ENCODE results near the gene DOC2A. TPM values are rescaled to one million over a fixed set of nuclear protein-coding genes. Genes with fewer than 3 reads are reported as not detected.

Gene DOC2A
- total and polyA plus RNA-seq, 10 donors, result 0.74 to 4.8 (median 2.5) TPM

GRCh38 chr16:29996766-29997250 is 14.0 kb downstream of the DOC2A start:
- intact Hi-C loops (cut with DNase I; ENCODE audit: low total_unique reads), result no loop called here
- TF ChIP-seq, protein P1, sequence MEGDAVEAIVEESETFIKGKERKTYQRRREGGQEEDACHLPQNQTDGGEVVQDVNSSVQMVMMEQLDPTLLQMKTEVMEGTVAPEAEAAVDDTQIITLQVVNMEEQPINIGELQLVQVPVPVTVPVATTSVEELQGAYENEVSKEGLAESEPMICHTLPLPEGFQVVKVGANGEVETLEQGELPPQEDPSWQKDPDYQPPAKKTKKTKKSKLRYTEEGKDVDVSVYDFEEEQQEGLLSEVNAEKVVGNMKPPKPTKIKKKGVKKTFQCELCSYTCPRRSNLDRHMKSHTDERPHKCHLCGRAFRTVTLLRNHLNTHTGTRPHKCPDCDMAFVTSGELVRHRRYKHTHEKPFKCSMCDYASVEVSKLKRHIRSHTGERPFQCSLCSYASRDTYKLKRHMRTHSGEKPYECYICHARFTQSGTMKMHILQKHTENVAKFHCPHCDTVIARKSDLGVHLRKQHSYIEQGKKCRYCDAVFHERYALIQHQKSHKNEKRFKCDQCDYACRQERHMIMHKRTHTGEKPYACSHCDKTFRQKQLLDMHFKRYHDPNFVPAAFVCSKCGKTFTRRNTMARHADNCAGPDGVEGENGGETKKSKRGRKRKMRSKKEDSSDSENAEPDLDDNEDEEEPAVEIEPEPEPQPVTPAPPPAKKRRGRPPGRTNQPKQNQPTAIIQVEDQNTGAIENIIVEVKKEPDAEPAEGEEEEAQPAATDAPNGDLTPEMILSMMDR (IDR thresholded peaks at IDR 0.05 in 8 of 11, conservative IDR thresholded peaks at IDR 0.05 in 3 of 11), result no peak
- TF ChIP-seq POLR2AphosphoS5 (IDR thresholded peaks at IDR 0.05), result no peak
- no peak for TF ChIP-seq POLR2A (IDR thresholded peaks at IDR 0.05)
- H3K4me3 ChIP-seq, result peak overlapping the region; percentile 57 to 99 (median 84)
- H3K27ac ChIP-seq, result peak overlapping the region in 7 of 8 donors; percentile 78 to 97 (median 95)
- no peaks in the 10 kb centered on the region for H3K9me3 ChIP-seq
- peak; percentile 70 for DNase-seq
- H3K27me3 ChIP-seq (replicated peaks in 1 of 7), result no peaks in the 10 kb centered on the region
- WGBS, 5 donors, result 13 to 23% (median 20%) methylated on average over 8 to 9 of the region's 9 CpGs
- peaks cover 0 to 68% (median 30%) of the 10 kb centered on the region in 6 donors for H3K36me3 ChIP-seq
- peaks cover 18 to 46% (median 33%) of the 10 kb centered on the region in 6 donors for H3K4me1 ChIP-seq

- Histone ChIP-seq H3K4me3 (peak within 1 kb of the TSS; percentile 57 to 99 (median 84)), H3K36me3 (peaks cover 0 to 68% (median 33%) of the 10 kb centered on the region in 6 donors), H3K9me3 (no peaks in the 10 kb centered on the region), H3K27me3 (replicated peaks in 1 of 7) (no peaks in the 10 kb centered on the region), H3K4me1 (peaks cover 18 to 46% (median 33%) of the 10 kb centered on the region in 6 donors), H3K27ac (peak within 1 kb of the TSS; percentile 78 to 97 (median 94))
- TF ChIP-seq POLR2AphosphoS5 (IDR thresholded peaks at IDR 0.05), result peak; percentile 87 to 96 (median 88)
- TF ChIP-seq POLR2A (IDR thresholded peaks at IDR 0.05), result peak in 1 of 3 donors; percentile 55
- TF ChIP-seq, protein P1 (IDR thresholded peaks at IDR 0.05 in 8 of 11, conservative IDR thresholded peaks at IDR 0.05 in 3 of 11), result peak in 5 of 11 experiments; percentile 5 to 54 (median 49)
- intact Hi-C loops (cut with DNase I; ENCODE audit: low total_unique reads), result loop anchor here (2.0 kb wide), 1 partner anchor 21 kb away; no protein-coding TSS in a partner anchor
- 0 to 1% (median 0%) methylated on average over 38 to 65 of the region's 65 CpGs for WGBS, 5 donors
- DNase-seq, result peak; percentile 100
These were observed 14.7 kb downstream of the DOC2A start, which contains the start of gene INO80E for GRCh38 chr16:29995911-29996765. Gene INO80E (plus strand): TSS chr16:29996241. CDS start chr16:29996311, 70 bp downstream.

GRCh38 chr16:29995324-29995910 is 15.4 kb downstream of the DOC2A start, which contains the start of gene HIRIP3:
Gene HIRIP3 (minus strand): TSS chr16:29995617. CDS start chr16:29995605, 12 bp downstream.
- 0 to 1% (median 0%) methylated on average over 41 to 53 of the region's 53 CpGs for WGBS, 5 donors
- Histone ChIP-seq H3K27ac (peak within 1 kb of the TSS; percentile 78 to 97 (median 94)), H3K4me1 (peaks cover 18 to 46% (median 33%) of the 10 kb centered on the region in 6 donors), H3K36me3 (peaks cover 4 to 68% (median 33%) of the 10 kb centered on the region in 6 donors), H3K9me3 (no peaks in the 10 kb centered on the region), H3K27me3 (replicated peaks in 1 of 7) (no peaks in the 10 kb centered on the region), H3K4me3 (peak within 1 kb of the TSS; percentile 57 to 99 (median 84))
- intact Hi-C loops (cut with DNase I; ENCODE audit: low total_unique reads), result loop anchor here (2.0 kb wide), 1 partner anchor 21 kb away; no protein-coding TSS in a partner anchor
- TF ChIP-seq POLR2A (IDR thresholded peaks at IDR 0.05), result peak in 1 of 3 donors; percentile 37
- TF ChIP-seq, protein P1 (IDR thresholded peaks at IDR 0.05 in 8 of 11, conservative IDR thresholded peaks at IDR 0.05 in 3 of 11), result no peak
- TF ChIP-seq POLR2AphosphoS5 (IDR thresholded peaks at IDR 0.05), result peak; percentile 85 to 87 (median 85)
- DNase-seq, result peak; percentile 95
